ENCODE measurements around the gene TEPSIN.

GRCh38 chr17:81245024-81245664, 6.3 kb upstream of the TEPSIN start:
- TF ChIP-seq POLR2A (IDR thresholded peaks at IDR 0.05) (no peak), CTCF (IDR thresholded peaks at IDR 0.05) (no peak), POLR2AphosphoS5 (IDR thresholded peaks at IDR 0.05) (no peak)
